Fibroblast of lung (primary cell): ENCODE data around the gene NDUFS7.

Experiments
- CTCF ChIP-seq, 2 donors: IDR thresholded peaks in 1 of 2; conservative IDR thresholded peaks in 1 of 2; 1 replicate in 1 of 2; 2 replicates in 1 of 2; pipeline ENCODE4 v1.5.1; 2011 to 2012; ENCODE audit warnings: low read length in 2 of 2, control low read depth in 1 of 2, inconsistent platforms in 1 of 2, low read depth in 1 of 2, mild to moderate bottlenecking in 1 of 2
- EZH2 ChIP-seq: IDR thresholded peaks from 2 replicates; pipeline ENCODE4 v1.5.1; 2012; ENCODE audit warnings: low read length, control low read depth, mild to moderate bottlenecking; ENCODE audit errors: missing control alignments

DNA sequence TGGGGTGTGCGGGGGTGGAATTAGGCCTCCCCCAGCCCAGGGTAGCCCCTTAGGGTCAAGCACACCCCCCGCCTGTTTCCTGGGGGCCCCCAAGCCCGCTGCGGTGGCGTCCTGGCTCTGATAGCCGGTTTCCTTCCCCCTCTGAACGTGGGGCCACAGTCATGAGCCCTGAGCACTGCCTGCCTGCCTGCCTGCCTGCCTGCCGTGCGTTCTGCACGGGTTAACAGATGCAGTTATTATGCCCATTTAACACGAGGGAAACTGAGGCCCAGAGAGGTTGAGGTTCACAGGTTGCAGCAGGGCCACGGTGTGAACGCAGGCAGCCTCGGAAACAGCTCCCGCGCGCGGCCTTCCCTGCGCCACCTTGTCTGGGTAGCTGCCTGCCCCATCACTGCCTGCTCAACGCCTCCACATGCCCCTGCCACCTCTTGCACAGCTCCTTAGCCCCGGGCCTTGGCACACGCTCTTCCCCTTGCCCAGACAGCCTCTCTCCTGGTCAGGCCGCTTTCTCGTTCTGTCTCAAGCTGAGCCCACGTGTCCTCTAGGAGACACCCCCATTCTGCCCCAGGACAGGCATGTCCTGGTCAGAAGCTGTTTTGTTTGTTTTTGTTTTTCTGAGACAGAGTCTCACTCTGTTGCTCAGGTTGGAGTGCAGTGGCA, 18.8 kb downstream of the NDUFS7 start:
- no peak for TF ChIP-seq CTCF (conservative IDR thresholded peaks at IDR 0.05 in 1 of 2, IDR thresholded peaks at IDR 0.05 in 1 of 2; ENCODE audit: low read depth in 1 of 2, low read length in 2 of 2)
- TF ChIP-seq EZH2 = no peak
